Ureter (tissue), 1 donor: ENCODE results near the gene ANKMY1. TPM values are rescaled to one million over a fixed set of nuclear protein-coding genes. Genes with fewer than 3 reads are reported as not detected.

Source experiments
- DNase-seq: peaks from one replicate; pipeline ENCODE4 v3.0.0-alpha.2; 2020; ENCODE audit warnings: low spot score
- total RNA-seq: library from RNA; stranded (reverse); gene quantifications from one replicate; pipeline ENCODE4 v1.2.4, GENCODE V29; 2023
- donor health status: DM: yes; HTN: yes; CAD: no.

ANKMY1 gene
- total RNA-seq, 1 donor from 2014 or later, result 52.8 TPM

DNA sequence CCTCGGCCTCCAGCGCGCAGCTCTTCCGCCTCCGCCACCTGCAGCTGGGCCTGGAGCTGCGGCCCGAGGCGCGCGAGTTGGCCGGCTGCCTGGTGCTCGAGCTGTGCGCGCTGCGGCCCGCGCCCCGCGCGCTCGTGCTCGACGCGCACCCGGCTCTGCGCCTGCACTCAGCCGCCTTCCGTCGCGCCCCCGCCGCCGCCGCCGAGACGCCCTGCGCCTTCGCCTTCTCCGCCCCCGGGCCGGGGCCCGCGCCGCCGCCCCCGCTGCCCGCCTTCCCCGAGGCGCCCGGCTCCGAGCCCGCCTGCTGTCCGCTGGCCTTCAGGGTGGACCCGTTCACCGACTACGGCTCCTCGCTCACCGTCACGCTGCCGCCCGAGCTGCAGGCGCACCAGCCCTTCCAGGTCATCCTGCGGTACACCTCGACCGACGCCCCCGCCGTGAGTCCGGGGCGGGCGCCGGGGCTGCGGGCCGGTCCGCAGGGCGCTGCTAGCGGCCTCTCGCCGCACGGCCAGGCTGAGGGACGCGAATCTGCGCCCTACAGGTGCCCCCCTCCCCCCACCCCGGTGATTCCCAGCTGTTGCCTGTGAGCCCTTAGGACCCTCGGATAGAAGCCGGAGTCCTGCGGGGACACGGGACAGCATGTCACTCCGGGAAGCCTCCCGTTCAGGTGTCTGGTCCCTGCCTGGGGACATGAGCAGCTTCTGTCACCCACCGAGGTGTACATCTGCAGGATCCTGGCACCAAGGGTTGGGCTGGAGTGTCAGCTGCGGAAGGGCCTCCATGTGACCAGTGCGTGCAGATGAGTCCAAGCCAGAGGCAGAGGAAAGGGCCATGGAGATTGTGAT lies 11.1 kb upstream of the ANKMY1 start:
- DNase-seq, result peak; percentile 58

DNA sequence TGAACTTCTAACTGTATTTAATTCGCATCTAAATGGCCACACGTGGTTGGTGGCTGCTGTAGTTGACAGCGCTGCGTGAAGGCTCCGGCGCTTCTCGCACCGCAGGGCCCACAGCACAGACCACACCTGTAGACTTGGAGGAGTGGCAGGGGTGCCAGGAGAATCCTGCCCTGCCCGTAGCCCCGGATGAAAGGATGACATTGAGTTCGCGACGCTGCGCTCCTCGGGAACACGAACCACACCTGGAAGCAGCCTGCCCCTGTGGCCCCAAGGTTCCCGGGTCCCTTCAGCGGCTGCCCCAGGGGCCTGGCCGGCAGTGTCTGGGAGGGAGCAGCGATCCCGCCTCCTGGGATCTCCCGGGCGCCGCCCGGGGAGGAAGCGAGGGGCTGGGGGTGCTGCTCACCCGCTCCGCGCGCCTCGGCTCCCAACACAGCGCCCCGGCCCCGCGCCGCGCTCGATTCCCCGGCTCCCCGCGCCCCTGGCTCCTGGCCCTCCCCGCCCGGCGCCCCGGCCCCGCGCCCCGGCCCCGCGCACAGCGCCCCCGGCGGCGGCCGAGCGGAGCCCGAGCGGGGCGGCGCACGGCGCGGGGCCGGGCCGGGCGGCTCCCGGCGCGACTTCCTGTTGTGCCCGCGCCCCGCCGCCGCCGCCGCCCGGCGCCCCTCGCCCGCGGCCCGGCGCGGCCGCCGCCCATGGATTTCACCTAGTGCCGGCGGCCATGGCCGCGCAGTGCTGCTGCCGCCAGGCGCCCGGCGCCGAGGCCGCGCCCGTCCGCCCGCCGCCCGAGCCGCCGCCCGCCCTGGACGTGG lies 10.3 kb upstream of the ANKMY1 start, which contains the start of gene RNPEPL1:
Gene RNPEPL1 (plus strand): TSS at position 613 of the 806 bp plus-strand sequence. CDS start 103 bp downstream, at position 716.
- peak; percentile 54 for DNase-seq

DNA sequence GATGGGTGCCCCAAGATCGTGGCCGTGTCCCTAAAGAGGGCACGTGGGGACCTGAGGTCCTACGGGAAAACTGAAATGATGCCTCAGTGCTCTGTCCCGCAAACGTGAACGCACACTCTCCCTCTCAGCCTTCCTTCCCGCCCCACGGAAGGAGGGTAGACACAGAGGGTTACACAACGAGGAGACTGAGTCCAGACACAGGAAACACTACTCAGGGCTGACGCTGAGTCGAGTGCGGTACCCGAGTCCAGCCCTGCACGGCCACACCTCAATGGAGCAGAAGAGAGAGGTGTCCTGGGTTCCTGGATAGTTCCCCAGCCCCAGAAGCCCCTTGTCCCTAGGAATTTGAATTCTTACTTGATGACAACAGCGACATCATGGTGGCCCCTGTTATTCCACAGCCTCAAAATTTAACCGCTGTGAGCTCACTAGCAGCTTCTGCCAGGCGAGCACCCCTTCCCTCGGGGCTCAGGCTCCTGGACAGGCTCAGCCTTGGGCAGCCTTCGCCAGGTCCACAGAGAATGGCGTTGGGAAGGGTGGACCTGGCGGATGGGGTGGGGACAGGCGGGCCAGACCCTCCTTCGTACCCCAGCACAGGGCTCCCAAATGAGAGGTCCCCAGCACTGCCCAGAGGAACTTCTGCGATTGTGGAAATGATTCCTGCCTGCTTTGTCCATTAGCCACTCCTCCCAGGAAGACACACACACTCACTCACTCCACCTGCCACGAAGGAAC lies 9.5 kb upstream of the ANKMY1 start:
- no peak for DNase-seq

DNA sequence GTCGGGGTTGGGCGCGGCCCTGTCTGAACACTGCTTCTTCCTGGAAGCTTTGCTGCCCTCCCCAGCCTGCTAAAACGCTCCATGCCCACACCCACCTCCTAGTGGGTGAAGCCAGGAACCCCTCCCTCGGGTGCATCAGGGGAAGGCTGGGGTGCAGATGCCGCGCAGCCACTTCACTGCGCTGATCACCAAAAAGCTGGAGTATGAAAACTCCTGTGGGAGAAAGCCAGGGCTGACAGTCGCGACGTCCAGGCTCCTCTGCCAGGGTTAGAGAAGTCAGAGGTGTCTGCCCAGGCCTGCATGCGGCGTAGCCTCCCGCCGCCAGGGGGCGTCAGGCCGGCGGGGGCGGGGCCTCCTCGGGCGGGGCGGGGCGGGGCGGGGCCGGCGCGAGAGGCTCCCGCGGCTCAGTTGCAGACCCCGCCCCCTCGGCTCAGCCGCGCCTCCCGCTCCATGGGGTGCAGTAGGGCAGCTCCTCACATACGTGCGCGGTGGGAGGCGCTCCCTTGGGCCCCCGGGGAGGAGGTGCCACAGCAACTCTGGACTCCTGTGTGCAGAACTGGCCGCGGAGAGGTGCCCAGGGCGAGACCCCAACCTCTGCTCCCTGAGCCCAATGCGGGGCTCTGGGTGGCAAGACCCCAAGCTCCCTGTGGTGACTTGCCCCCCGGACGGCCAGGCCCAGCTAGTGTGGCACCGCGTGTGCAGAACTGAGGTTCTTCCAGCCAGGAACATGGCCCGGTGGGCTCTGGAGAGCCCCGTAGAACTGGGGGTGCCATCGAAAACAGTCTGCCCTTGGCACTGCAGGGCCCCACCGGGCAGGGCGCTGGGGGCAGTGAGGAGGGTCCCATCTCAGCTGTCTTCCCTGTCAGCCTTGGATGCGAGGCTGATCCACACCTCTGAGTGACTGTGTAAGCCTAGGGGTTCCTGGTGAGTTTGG lies 8.7 kb upstream of the ANKMY1 start:
- DNase-seq, result peak; percentile 94

- DNase-seq, result peak; percentile 92
Observed at GRCh38 chr2:240565333-240566202, 7.8 kb upstream of the ANKMY1 start.

- DNase-seq, result peak; percentile 42
Observed at GRCh38 chr2:240564561-240565332, 7.0 kb upstream of the ANKMY1 start.

- DNase-seq, result peak; percentile 35
Observed at GRCh38 chr2:240563951-240564560, 6.3 kb upstream of the ANKMY1 start.

- DNase-seq, result peak; percentile 40
Observed at GRCh38 chr2:240563231-240563630, 5.4 kb upstream of the ANKMY1 start.

DNA sequence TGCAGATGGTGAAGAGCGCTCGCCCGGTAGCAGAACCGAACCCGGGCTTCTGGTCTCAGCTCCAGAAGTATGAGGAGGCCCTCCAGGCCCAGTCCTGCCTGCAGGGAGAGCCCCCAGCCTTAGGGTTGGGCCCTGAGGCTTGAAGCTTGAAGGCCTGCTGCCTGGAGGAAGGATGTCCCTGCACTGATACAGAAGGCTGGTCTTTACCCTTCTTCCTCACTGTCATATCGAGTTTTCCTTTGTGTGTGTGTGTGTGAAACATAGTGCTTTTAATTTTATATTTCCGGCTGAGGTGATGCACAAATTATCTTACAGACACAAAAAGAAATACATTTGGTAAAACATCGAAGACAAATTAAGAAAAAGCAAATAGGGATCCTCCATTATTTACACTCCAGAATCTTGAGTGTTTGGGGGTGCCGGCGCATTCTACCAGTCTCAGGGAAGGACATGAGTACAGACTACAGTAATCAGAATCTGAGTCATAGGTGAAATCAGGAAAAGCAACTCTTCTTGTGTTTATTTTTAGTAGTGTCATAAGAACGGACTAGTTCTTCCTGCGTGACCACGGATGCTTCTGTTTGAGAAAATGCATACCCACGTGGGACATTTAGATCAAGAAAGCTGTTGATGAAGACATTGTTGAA lies 3.7 kb upstream of the ANKMY1 start:
- DNase-seq, result peak; percentile 50

- DNase-seq, result peak; percentile 100
Observed at GRCh38 chr2:240560480-240561324, 2.9 kb upstream of the ANKMY1 start.

GRCh38 chr2:240560084-240560479 lies 2.3 kb upstream of the ANKMY1 start, which contains the start of gene DUSP28:
Gene DUSP28 (plus strand): TSS chr2:240560357. CDS start chr2:240560685, 328 bp downstream.
- peak; percentile 91 for DNase-seq

GRCh38 chr2:240559286-240559685 lies 1.5 kb upstream of the ANKMY1 start:
- DNase-seq, result no peak

GRCh38 chr2:240558236-240558761 lies 511 bp upstream of the ANKMY1 start:
- DNase-seq, result no peak

- DNase-seq, result no peak
Observed at GRCh38 chr2:240557101-240557751, 562 bp downstream of the ANKMY1 start.

DNA sequence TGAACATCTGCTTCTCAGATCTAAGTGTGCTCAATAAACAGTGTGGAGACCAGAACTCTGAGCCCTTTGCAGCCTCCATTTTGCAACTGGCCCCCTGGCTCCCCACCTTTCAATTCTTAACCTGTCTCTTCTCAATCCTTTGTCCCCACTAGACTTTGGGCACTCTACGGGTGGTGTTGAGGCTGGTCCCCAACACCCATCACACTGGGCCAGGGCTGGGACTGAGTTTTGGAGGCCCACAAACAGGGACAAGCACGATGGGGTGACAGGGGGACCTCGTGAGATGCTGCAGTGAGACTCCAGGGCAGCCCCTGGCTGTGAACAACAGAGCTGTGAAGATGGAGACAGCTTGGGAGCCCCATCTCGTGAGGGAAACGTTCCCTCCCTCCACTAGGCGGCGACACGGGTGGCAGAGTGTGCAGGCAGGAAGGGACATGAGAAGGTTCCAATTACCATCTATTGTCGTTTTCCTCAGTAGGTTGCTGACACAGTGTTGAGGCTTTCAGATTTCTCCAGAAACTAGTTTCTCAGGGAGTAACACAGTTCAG lies 1.2 kb downstream of the ANKMY1 start:
- peak; percentile 52 for DNase-seq
